Measurements from ENCODE around the gene DLG5. TPM values are rescaled to one million over a fixed set of nuclear protein-coding genes. Genes with fewer than 3 reads are reported as not detected.

The DLG5 gene
- total RNA-seq, 1 donor from 2014 or later, result 35.5 TPM

DNA sequence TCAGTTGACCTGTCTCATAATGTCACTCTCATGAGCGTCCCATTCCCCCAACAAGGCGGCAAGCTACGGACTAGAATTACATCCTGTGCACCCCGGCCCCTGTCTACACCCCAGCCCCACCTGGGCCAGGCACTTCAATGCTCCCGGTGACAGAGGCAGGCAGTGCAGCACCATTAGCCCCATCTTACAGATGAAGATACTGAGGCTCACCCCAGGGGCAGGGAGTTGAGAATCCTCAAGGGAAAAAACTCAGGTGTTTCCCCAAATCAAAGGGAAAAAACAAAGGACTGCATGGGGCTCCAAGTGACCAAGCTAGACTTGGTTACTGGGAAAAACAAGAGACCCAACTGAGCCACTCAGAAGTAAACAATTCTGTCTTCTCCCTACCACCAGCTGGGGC lies 4.5 kb downstream of the DLG5 start:
- Mint-ChIP-seq H3K27me3 (ENCODE audit: unreplicated experiment) (peaks cover 6% of the 10 kb centered on the region), H3K27ac (ENCODE audit: unreplicated experiment) (no peak overlapping the region), H3K4me3 (ENCODE audit: unreplicated experiment) (no peak overlapping the region), H3K9me3 (ENCODE audit: unreplicated experiment) (peaks cover 7% of the 10 kb centered on the region), H3K36me3 (ENCODE audit: unreplicated experiment) (no peaks in the 10 kb centered on the region), H3K4me1 (ENCODE audit: low read depth, unreplicated experiment) (peaks cover 24% of the 10 kb centered on the region)
- TF ChIP-seq, protein P1, sequence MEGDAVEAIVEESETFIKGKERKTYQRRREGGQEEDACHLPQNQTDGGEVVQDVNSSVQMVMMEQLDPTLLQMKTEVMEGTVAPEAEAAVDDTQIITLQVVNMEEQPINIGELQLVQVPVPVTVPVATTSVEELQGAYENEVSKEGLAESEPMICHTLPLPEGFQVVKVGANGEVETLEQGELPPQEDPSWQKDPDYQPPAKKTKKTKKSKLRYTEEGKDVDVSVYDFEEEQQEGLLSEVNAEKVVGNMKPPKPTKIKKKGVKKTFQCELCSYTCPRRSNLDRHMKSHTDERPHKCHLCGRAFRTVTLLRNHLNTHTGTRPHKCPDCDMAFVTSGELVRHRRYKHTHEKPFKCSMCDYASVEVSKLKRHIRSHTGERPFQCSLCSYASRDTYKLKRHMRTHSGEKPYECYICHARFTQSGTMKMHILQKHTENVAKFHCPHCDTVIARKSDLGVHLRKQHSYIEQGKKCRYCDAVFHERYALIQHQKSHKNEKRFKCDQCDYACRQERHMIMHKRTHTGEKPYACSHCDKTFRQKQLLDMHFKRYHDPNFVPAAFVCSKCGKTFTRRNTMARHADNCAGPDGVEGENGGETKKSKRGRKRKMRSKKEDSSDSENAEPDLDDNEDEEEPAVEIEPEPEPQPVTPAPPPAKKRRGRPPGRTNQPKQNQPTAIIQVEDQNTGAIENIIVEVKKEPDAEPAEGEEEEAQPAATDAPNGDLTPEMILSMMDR (IDR thresholded peaks at IDR 0.05; ENCODE audit: partially characterized antibody, unreplicated experiment), result no peak
- no peak for DNase-seq

DNA sequence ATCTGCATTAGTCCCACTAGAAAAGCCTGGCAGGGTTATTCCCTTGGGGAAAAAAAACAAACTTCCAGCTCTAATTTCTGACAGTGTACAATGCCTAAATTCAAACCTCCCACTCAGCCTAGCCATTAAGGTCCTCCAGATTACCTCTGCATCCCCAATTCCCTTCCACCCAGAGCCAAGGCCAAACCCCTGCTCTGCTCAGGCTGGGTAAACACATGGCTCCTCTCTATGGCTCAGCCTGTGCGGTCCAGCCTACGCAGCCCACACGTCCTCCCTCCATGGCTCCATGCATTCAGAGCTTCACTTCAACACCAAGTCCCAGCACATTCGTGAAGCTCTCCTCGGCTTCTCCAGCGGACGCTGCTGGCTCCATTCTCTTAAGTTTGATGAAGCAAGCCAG lies 5.2 kb downstream of the DLG5 start:
- Mint-ChIP-seq H3K36me3 (ENCODE audit: unreplicated experiment) (no peaks in the 10 kb centered on the region), H3K4me1 (ENCODE audit: low read depth, unreplicated experiment) (peaks cover 24% of the 10 kb centered on the region)
- TF ChIP-seq, protein P1 (IDR thresholded peaks at IDR 0.05; ENCODE audit: partially characterized antibody, unreplicated experiment), result no peak

DNA sequence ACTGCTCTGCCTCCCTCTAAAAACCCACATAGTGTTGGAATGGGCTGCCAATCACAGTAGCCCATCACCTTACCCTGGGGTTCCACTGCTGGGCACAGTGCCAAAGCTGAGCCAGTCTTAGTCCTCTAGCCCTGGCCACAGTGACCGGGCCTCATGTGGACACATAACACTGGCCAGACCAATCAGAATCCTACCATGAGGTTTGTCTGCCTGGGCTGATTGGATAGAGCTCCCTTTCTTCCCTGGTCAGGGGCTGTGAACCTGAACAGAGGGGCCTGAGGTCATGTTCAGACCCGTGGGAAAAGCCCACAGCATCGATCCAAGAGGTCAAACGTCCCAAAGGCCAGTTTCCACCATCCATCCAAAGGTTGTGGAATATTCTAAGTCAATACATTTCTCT lies 6.1 kb downstream of the DLG5 start:
- peaks cover 7% of the 10 kb centered on the region for H3K9me3 Mint-ChIP-seq (ENCODE audit: unreplicated experiment)
- peak; percentile 59 for DNase-seq
- H3K36me3 Mint-ChIP-seq (ENCODE audit: unreplicated experiment), result no peaks in the 10 kb centered on the region
- TF ChIP-seq, protein P1 (IDR thresholded peaks at IDR 0.05; ENCODE audit: partially characterized antibody, unreplicated experiment), result no peak
- H3K27ac Mint-ChIP-seq (ENCODE audit: unreplicated experiment), result no peak overlapping the region
- H3K4me1 Mint-ChIP-seq (ENCODE audit: low read depth, unreplicated experiment), result peaks cover 24% of the 10 kb centered on the region
- peaks cover 6% of the 10 kb centered on the region for H3K27me3 Mint-ChIP-seq (ENCODE audit: unreplicated experiment)
- no peak overlapping the region for H3K4me3 Mint-ChIP-seq (ENCODE audit: unreplicated experiment)

More for the DNA sequence above, 5.2 kb downstream of the DLG5 start:
- Mint-ChIP-seq H3K27ac (ENCODE audit: unreplicated experiment) (no peak overlapping the region), H3K9me3 (ENCODE audit: unreplicated experiment) (peaks cover 7% of the 10 kb centered on the region), H3K27me3 (ENCODE audit: unreplicated experiment) (peaks cover 6% of the 10 kb centered on the region), H3K4me3 (ENCODE audit: unreplicated experiment) (no peak overlapping the region)
- no peak for DNase-seq

DNA sequence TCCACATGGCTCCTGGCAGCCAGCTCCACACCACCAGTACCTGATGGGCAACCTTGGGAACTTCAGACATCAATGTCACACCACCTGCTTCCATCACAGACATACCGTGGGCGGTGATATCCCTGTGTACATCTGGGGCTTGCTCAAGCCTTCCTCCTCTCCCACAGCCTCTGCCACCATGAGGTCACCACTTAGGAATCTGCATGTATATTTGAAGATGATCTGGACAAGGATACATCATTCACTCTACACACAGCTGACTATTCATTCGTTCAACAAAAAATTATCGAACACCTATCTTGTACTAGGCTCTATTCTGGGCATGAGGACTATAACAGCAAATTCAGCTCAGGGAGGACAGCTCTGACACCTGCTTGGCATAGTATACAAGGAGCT lies 6.8 kb downstream of the DLG5 start:
- Mint-ChIP-seq H3K27me3 (ENCODE audit: unreplicated experiment) (peaks cover 4% of the 10 kb centered on the region), H3K4me1 (ENCODE audit: low read depth, unreplicated experiment) (peaks cover 19% of the 10 kb centered on the region), H3K9me3 (ENCODE audit: unreplicated experiment) (peaks cover 7% of the 10 kb centered on the region)

DNA sequence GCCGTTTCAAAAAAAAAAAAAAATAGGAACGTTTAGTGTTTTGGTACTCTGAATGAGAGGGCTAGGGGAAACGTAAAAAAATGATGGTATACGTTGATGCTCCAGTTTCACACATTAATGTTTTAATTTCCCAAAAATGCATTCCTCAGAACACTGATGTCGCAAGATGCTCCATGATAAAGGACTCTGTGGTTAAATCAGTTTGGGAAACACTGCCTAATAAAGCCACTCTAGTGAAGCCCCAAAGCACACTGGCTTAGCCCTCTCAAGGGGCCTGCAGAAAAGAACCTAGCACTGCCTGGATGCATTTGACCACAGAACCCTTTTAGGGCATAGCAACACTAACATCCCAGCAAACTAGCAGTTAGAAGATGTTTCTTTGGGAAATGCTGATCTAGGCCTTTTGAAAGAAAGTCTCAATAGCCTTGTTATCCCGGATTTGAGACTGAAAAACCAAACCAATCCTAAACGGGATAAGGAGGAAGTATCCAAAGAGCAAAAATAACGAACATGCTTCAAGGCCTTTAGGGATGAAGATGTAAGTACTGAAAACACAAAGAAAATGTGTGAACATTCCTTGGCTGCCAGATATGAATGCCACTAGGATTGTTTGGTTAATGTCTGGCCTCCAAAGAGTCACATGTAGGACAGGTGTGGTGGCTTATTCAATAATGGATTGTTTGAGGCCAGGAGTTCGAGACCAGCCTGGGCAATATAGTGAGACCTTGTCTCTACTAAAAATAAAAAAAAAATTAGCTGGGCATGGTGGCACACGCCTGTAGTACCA lies 11.0 kb downstream of the DLG5 start:
- no peaks in the 10 kb centered on the region for H3K36me3 Mint-ChIP-seq (ENCODE audit: unreplicated experiment)
- peaks cover 9% of the 10 kb centered on the region for H3K4me1 Mint-ChIP-seq (ENCODE audit: low read depth, unreplicated experiment)
- H3K27ac Mint-ChIP-seq (ENCODE audit: unreplicated experiment), result no peak overlapping the region
- no peak overlapping the region for H3K4me3 Mint-ChIP-seq (ENCODE audit: unreplicated experiment)
- H3K27me3 Mint-ChIP-seq (ENCODE audit: unreplicated experiment), result peaks cover 2% of the 10 kb centered on the region
- TF ChIP-seq, protein P1 (IDR thresholded peaks at IDR 0.05; ENCODE audit: partially characterized antibody, unreplicated experiment), result no peak
- peaks cover 5% of the 10 kb centered on the region for H3K9me3 Mint-ChIP-seq (ENCODE audit: unreplicated experiment)
- no peak for DNase-seq

More for the DNA sequence above, 6.8 kb downstream of the DLG5 start:
- H3K4me3 Mint-ChIP-seq (ENCODE audit: unreplicated experiment), result no peak overlapping the region
- H3K36me3 Mint-ChIP-seq (ENCODE audit: unreplicated experiment), result no peaks in the 10 kb centered on the region
- no peak for DNase-seq
- TF ChIP-seq, protein P1 (IDR thresholded peaks at IDR 0.05; ENCODE audit: partially characterized antibody, unreplicated experiment), result no peak
- no peak overlapping the region for H3K27ac Mint-ChIP-seq (ENCODE audit: unreplicated experiment)
